ENCODE data around the gene COG5. TPM values are rescaled to one million over a fixed set of nuclear protein-coding genes. Genes with fewer than 3 reads are reported as not detected.

Gene COG5
- total RNA-seq, 1 donor from 2014 or later, result 29.5 TPM

GRCh38 chr7:107172276-107173032, 391.3 kb downstream of the COG5 start:
- H3K36me3 Mint-ChIP-seq (ENCODE audit: unreplicated experiment), result no peaks in the 10 kb centered on the region
- H3K4me3 Mint-ChIP-seq (ENCODE audit: unreplicated experiment), result no peak overlapping the region
- H3K27ac Mint-ChIP-seq (ENCODE audit: unreplicated experiment), result no peak overlapping the region
- peaks cover 9% of the 10 kb centered on the region for H3K9me3 Mint-ChIP-seq (ENCODE audit: unreplicated experiment)
- TF ChIP-seq, protein P1, sequence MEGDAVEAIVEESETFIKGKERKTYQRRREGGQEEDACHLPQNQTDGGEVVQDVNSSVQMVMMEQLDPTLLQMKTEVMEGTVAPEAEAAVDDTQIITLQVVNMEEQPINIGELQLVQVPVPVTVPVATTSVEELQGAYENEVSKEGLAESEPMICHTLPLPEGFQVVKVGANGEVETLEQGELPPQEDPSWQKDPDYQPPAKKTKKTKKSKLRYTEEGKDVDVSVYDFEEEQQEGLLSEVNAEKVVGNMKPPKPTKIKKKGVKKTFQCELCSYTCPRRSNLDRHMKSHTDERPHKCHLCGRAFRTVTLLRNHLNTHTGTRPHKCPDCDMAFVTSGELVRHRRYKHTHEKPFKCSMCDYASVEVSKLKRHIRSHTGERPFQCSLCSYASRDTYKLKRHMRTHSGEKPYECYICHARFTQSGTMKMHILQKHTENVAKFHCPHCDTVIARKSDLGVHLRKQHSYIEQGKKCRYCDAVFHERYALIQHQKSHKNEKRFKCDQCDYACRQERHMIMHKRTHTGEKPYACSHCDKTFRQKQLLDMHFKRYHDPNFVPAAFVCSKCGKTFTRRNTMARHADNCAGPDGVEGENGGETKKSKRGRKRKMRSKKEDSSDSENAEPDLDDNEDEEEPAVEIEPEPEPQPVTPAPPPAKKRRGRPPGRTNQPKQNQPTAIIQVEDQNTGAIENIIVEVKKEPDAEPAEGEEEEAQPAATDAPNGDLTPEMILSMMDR (IDR thresholded peaks at IDR 0.05; ENCODE audit: partially characterized antibody, unreplicated experiment), result no peak
- H3K27me3 Mint-ChIP-seq (ENCODE audit: unreplicated experiment), result peaks cover 12% of the 10 kb centered on the region
- no peak for DNase-seq
- peaks cover 6% of the 10 kb centered on the region for H3K4me1 Mint-ChIP-seq (ENCODE audit: low read depth, unreplicated experiment)

- no peaks in the 10 kb centered on the region for H3K36me3 Mint-ChIP-seq (ENCODE audit: unreplicated experiment)
- H3K9me3 Mint-ChIP-seq (ENCODE audit: unreplicated experiment), result peaks cover 12% of the 10 kb centered on the region
- no peak overlapping the region for H3K4me3 Mint-ChIP-seq (ENCODE audit: unreplicated experiment)
- TF ChIP-seq, protein P1 (IDR thresholded peaks at IDR 0.05; ENCODE audit: partially characterized antibody, unreplicated experiment), result no peak
- no peak for DNase-seq
- H3K27me3 Mint-ChIP-seq (ENCODE audit: unreplicated experiment), result peaks cover 12% of the 10 kb centered on the region
- no peak overlapping the region for H3K27ac Mint-ChIP-seq (ENCODE audit: unreplicated experiment)
- peaks cover 9% of the 10 kb centered on the region for H3K4me1 Mint-ChIP-seq (ENCODE audit: low read depth, unreplicated experiment)
These were observed 392.2 kb downstream of the COG5 start for GRCh38 chr7:107171496-107171895.

- no peak for DNase-seq
- TF ChIP-seq, protein P1 (IDR thresholded peaks at IDR 0.05; ENCODE audit: partially characterized antibody, unreplicated experiment), result no peak
- peaks cover 12% of the 10 kb centered on the region for H3K9me3 Mint-ChIP-seq (ENCODE audit: unreplicated experiment)
- H3K36me3 Mint-ChIP-seq (ENCODE audit: unreplicated experiment), result no peaks in the 10 kb centered on the region
- H3K27me3 Mint-ChIP-seq (ENCODE audit: unreplicated experiment), result peaks cover 12% of the 10 kb centered on the region
- peak overlapping the region; percentile 81 for H3K27ac Mint-ChIP-seq (ENCODE audit: unreplicated experiment)
- H3K4me3 Mint-ChIP-seq (ENCODE audit: unreplicated experiment), result peak overlapping the region; percentile 95
- peaks cover 9% of the 10 kb centered on the region for H3K4me1 Mint-ChIP-seq (ENCODE audit: low read depth, unreplicated experiment)
These were observed 393.4 kb downstream of the COG5 start for GRCh38 chr7:107170051-107170915.

- H3K36me3 Mint-ChIP-seq (ENCODE audit: unreplicated experiment), result no peaks in the 10 kb centered on the region
- DNase-seq, result peak; percentile 93
- peaks cover 9% of the 10 kb centered on the region for H3K4me1 Mint-ChIP-seq (ENCODE audit: low read depth, unreplicated experiment)
These were observed 394.3 kb downstream of the COG5 start for GRCh38 chr7:107169120-107170050.

More at GRCh38 chr7:107169120-107170050, 394.3 kb downstream of the COG5 start:
- peak overlapping the region; percentile 95 for H3K27ac Mint-ChIP-seq (ENCODE audit: unreplicated experiment)
- peaks cover 12% of the 10 kb centered on the region for H3K27me3 Mint-ChIP-seq (ENCODE audit: unreplicated experiment)
- H3K9me3 Mint-ChIP-seq (ENCODE audit: unreplicated experiment), result peaks cover 12% of the 10 kb centered on the region
- H3K4me3 Mint-ChIP-seq (ENCODE audit: unreplicated experiment), result peak overlapping the region; percentile 95
- TF ChIP-seq, protein P1 (IDR thresholded peaks at IDR 0.05; ENCODE audit: partially characterized antibody, unreplicated experiment), result no peak
